PC-3 (cell line): ENCODE results near the gene MEIOSIN.

ENCODE experiments used
- CTCF ChIP-seq: fragments of 300-600 bp; sonication (generic); conservative IDR thresholded peaks from 2 replicates; pipeline ENCODE4 v1.5.1; 2017; ENCODE audit warnings: antibody characterized with exemption, low read depth, mild to moderate bottlenecking, low read length
- EZH2 ChIP-seq: fragments of 300-600 bp; sonication (generic); IDR thresholded peaks from one replicate; pipeline ENCODE4 v1.6.1; 2017; ENCODE audit warnings: antibody characterized with exemption, mild to moderate bottlenecking, low read length; ENCODE audit not compliant: unreplicated experiment

GRCh38 chr19:45800070-45800553 lies 66.9 kb downstream of the MEIOSIN start:
- no peak for TF ChIP-seq CTCF
- TF ChIP-seq EZH2, result no peak
